KOPT-K1 (cell line): ENCODE data around the gene TENM3.

Source experiments
- H3K27ac ChIP-seq: fragments of 200-600 bp; sonication (generic); 2 replicates; pipeline ENCODE4 v1.5.1; 2016; ENCODE audit warnings: antibody characterized with exemption, mild to moderate bottlenecking, low read depth, low read length; ENCODE audit not compliant: poor library complexity, severe bottlenecking
- H3K36me3 ChIP-seq: fragments of 200-600 bp; sonication (generic); 2 replicates; pipeline ENCODE4 v1.5.1; 2017; ENCODE audit warnings: antibody characterized with exemption, mild to moderate bottlenecking, low read length, moderate library complexity; ENCODE audit not compliant: insufficient read depth
- H3K9me3 ChIP-seq: fragments of 200-600 bp; sonication (generic); 2 replicates; pipeline ENCODE4 v1.5.1; 2017; ENCODE audit warnings: antibody characterized with exemption, low read length, mild to moderate bottlenecking; ENCODE audit not compliant: insufficient read depth, poor library complexity, severe bottlenecking

TENM3 gene

GRCh38 chr4:182799515-182800215, 556.5 kb downstream of the TENM3 start:
- no peaks in the 10 kb centered on the region for H3K36me3 ChIP-seq
- no peaks in the 10 kb centered on the region for H3K9me3 ChIP-seq
- H3K27ac ChIP-seq: no peak overlapping the region

GRCh38 chr4:182800216-182800515, 557.0 kb downstream of the TENM3 start:
- Histone ChIP-seq H3K36me3 (no peaks in the 10 kb centered on the region), H3K9me3 (no peaks in the 10 kb centered on the region)

GRCh38 chr4:182801636-182802035, 558.4 kb downstream of the TENM3 start:
- Histone ChIP-seq H3K27ac (no peak overlapping the region), H3K36me3 (no peaks in the 10 kb centered on the region)

More at GRCh38 chr4:182800216-182800515, 557.0 kb downstream of the TENM3 start:
- H3K27ac ChIP-seq: no peak overlapping the region

GRCh38 chr4:182802621-182803020, 559.4 kb downstream of the TENM3 start:
- Histone ChIP-seq H3K27ac (no peak overlapping the region), H3K36me3 (no peaks in the 10 kb centered on the region)

More at GRCh38 chr4:182801636-182802035, 558.4 kb downstream of the TENM3 start:
- H3K9me3 ChIP-seq: no peaks in the 10 kb centered on the region

GRCh38 chr4:182803235-182803634, 560.0 kb downstream of the TENM3 start:
- no peaks in the 10 kb centered on the region for H3K9me3 ChIP-seq
- H3K27ac ChIP-seq: no peak overlapping the region
- H3K36me3 ChIP-seq: no peaks in the 10 kb centered on the region

More at GRCh38 chr4:182802621-182803020, 559.4 kb downstream of the TENM3 start:
- H3K9me3 ChIP-seq: no peaks in the 10 kb centered on the region

- H3K9me3 ChIP-seq: no peaks in the 10 kb centered on the region
- H3K36me3 ChIP-seq: no peaks in the 10 kb centered on the region
- H3K27ac ChIP-seq: no peak overlapping the region
Measured at GRCh38 chr4:182804131-182804530, 560.9 kb downstream of the TENM3 start.

- no peaks in the 10 kb centered on the region for H3K9me3 ChIP-seq
- no peaks in the 10 kb centered on the region for H3K36me3 ChIP-seq
Measured at GRCh38 chr4:182805321-182805720, 562.1 kb downstream of the TENM3 start.

GRCh38 chr4:182805750-182806149, 562.5 kb downstream of the TENM3 start:
- no peaks in the 10 kb centered on the region for H3K9me3 ChIP-seq
- no peaks in the 10 kb centered on the region for H3K36me3 ChIP-seq
- H3K27ac ChIP-seq: no peak overlapping the region

More at GRCh38 chr4:182805321-182805720, 562.1 kb downstream of the TENM3 start:
- H3K27ac ChIP-seq: no peak overlapping the region

- peaks cover 8% of the 10 kb centered on the region for H3K9me3 ChIP-seq
- no peak overlapping the region for H3K27ac ChIP-seq
- H3K36me3 ChIP-seq: no peaks in the 10 kb centered on the region
Measured at GRCh38 chr4:182806259-182807252, 563.4 kb downstream of the TENM3 start.

GRCh38 chr4:182807346-182807745, 564.1 kb downstream of the TENM3 start:
- no peaks in the 10 kb centered on the region for H3K36me3 ChIP-seq
- no peak overlapping the region for H3K27ac ChIP-seq
- peaks cover 12% of the 10 kb centered on the region for H3K9me3 ChIP-seq

- Histone ChIP-seq H3K27ac (no peak overlapping the region), H3K36me3 (no peaks in the 10 kb centered on the region), H3K9me3 (peaks cover 12% of the 10 kb centered on the region)
Measured at GRCh38 chr4:182807767-182808548, 564.8 kb downstream of the TENM3 start.

GRCh38 chr4:182808673-182809416, 565.6 kb downstream of the TENM3 start:
- H3K27ac ChIP-seq: no peak overlapping the region
- peaks cover 12% of the 10 kb centered on the region for H3K9me3 ChIP-seq
- no peaks in the 10 kb centered on the region for H3K36me3 ChIP-seq

- Histone ChIP-seq H3K36me3 (no peaks in the 10 kb centered on the region), H3K9me3 (peaks cover 12% of the 10 kb centered on the region), H3K27ac (no peak overlapping the region)
Measured at GRCh38 chr4:182809417-182810102, 566.4 kb downstream of the TENM3 start.

GRCh38 chr4:182810103-182810615, 567.0 kb downstream of the TENM3 start:
- Histone ChIP-seq H3K9me3 (peaks cover 12% of the 10 kb centered on the region), H3K36me3 (no peaks in the 10 kb centered on the region), H3K27ac (no peak overlapping the region)
